G401 (cell line): ENCODE results near the gene RBM19. TPM values are rescaled to one million over a fixed set of nuclear protein-coding genes. Genes with fewer than 3 reads are reported as not detected.
A peak's percentile ranks its signal among the peaks of the same experiment; 100 is the strongest.
"Not testable (repeated sequence)": the region's sequence is repeated elsewhere in the genome, so short reads cannot be mapped to it uniquely, and the experiment has no call there.

ENCODE experiments used
- DNase-seq: peaks from one replicate; pipeline ENCODE4 v3.0.0-alpha.2; 2015; ENCODE audit warnings: low spot score
- in situ Hi-C: cut with HindIII; loops from 2 replicates; pipeline ENCODE4 v1.10.0; 2016; ENCODE audit warnings: low sequenced_read_pairs, mixed read lengths
- total RNA-seq: library from RNA; depleted of rRNA; stranded (reverse); fragments of >200 nt; shearing (Covaris generic); gene quantifications from 2 replicates; pipeline ENCODE4 v1.2.3, GENCODE V29; 2014

RBM19 gene
- total RNA-seq, 1 experiment from 2014 or later, result 53.9 TPM

GRCh38 chr12:113831016-113831415 lies 135.1 kb downstream of the RBM19 start:
- in situ Hi-C loops, result no loop called here
- DNase-seq, result no peak

- in situ Hi-C loops, result no loop called here
- no peak for DNase-seq
These were observed 136.9 kb downstream of the RBM19 start for GRCh38 chr12:113829212-113829611.

GRCh38 chr12:113827539-113828114 lies 138.5 kb downstream of the RBM19 start:
- in situ Hi-C loops, result no loop called here
- DNase-seq, result no peak

GRCh38 chr12:113826805-113827538 lies 139.2 kb downstream of the RBM19 start:
- DNase-seq, result peak; percentile 40
- in situ Hi-C loops, result no loop called here

GRCh38 chr12:113825705-113826104 lies 140.4 kb downstream of the RBM19 start:
- in situ Hi-C loops, result no loop called here
- peak; percentile 30 for DNase-seq

GRCh38 chr12:113823816-113824215 lies 142.3 kb downstream of the RBM19 start:
- in situ Hi-C loops, result no loop called here
- DNase-seq, result no peak

- DNase-seq, result peak; percentile 45
- in situ Hi-C loops, result no loop called here
These were observed 143.1 kb downstream of the RBM19 start for GRCh38 chr12:113823016-113823415.

- DNase-seq, result no peak
- in situ Hi-C loops, result no loop called here
These were observed 145.3 kb downstream of the RBM19 start for GRCh38 chr12:113820842-113821241.

- in situ Hi-C loops, result no loop called here
- DNase-seq, result no peak
These were observed 145.8 kb downstream of the RBM19 start for GRCh38 chr12:113820309-113820708.

GRCh38 chr12:113819495-113819894 lies 146.6 kb downstream of the RBM19 start:
- no peak for DNase-seq
- in situ Hi-C loops, result no loop called here

- no peak for DNase-seq
- in situ Hi-C loops, result no loop called here
These were observed 147.3 kb downstream of the RBM19 start for GRCh38 chr12:113818833-113819232.

- DNase-seq, result no peak
- in situ Hi-C loops, result no loop called here
These were observed 147.8 kb downstream of the RBM19 start for GRCh38 chr12:113818283-113818682.

GRCh38 chr12:113816866-113817265 lies 149.3 kb downstream of the RBM19 start:
- no peak for DNase-seq
- in situ Hi-C loops, result no loop called here

- no peak for DNase-seq
- in situ Hi-C loops, result no loop called here
These were observed 151.1 kb downstream of the RBM19 start for GRCh38 chr12:113815031-113815430.

GRCh38 chr12:113813229-113813541 lies 152.9 kb downstream of the RBM19 start:
- DNase-seq, result no peak
- in situ Hi-C loops, result no loop called here

- DNase-seq, result no peak
- in situ Hi-C loops, result no loop called here
These were observed 153.5 kb downstream of the RBM19 start for GRCh38 chr12:113812411-113813228.

- not testable (repeated sequence) for DNase-seq
These were observed 156.5 kb downstream of the RBM19 start for GRCh38 chr12:113809462-113810220.

GRCh38 chr12:113808095-113808951 lies 157.8 kb downstream of the RBM19 start:
- in situ Hi-C loops, result no loop called here
- DNase-seq, result no peak

More at GRCh38 chr12:113809462-113810220, 156.5 kb downstream of the RBM19 start:
- in situ Hi-C loops, result not testable (repeated sequence)

GRCh38 chr12:113805673-113806072 lies 160.5 kb downstream of the RBM19 start:
- in situ Hi-C loops, result no loop called here
- DNase-seq, result no peak
